ENCODE measurements around the gene PROKR2.

PROKR2 gene

GRCh38 chr20:5267092-5267491, 49.7 kb downstream of the PROKR2 start:
- peaks cover 21% of the 10 kb centered on the region for H3K27me3 ChIP-seq (ENCODE audit: insufficient read depth, low read length)
- no peaks in the 10 kb centered on the region for H3K9me3 ChIP-seq (ENCODE audit: low read length)
- H2AFZ ChIP-seq (ENCODE audit: low read depth, low read length) = no peak overlapping the region
- H3K4me1 ChIP-seq (ENCODE audit: insufficient read depth, low read length) = no peaks in the 10 kb centered on the region
- H3K36me3 ChIP-seq (ENCODE audit: insufficient read depth, low read length) = no peaks in the 10 kb centered on the region
- no peak overlapping the region for H3K4me3 ChIP-seq (ENCODE audit: low read length)

Data from neuron (in vitro differentiated cells).